ENCODE results near the gene BAG1.

BAG1 gene

GRCh38 chr9:33209394-33209793 lies 55.1 kb downstream of the BAG1 start:
- no peak for DNase-seq

GRCh38 chr9:33202552-33203201 lies 61.8 kb downstream of the BAG1 start:
- peak; percentile 39 to 63 (median 60) for DNase-seq

Measured in suppressor macrophage (primary cell).